Suppressor macrophage (primary cell): ENCODE data around the gene SCGB1A1.
A peak's percentile ranks its signal among the peaks of the same experiment; 100 is the strongest.

Source experiments
- DNase-seq, 4 experiments: peaks; one replicate each; pipeline ENCODE4 v3.0.0-alpha.2; 2020 to 2022

SCGB1A1 gene

DNA sequence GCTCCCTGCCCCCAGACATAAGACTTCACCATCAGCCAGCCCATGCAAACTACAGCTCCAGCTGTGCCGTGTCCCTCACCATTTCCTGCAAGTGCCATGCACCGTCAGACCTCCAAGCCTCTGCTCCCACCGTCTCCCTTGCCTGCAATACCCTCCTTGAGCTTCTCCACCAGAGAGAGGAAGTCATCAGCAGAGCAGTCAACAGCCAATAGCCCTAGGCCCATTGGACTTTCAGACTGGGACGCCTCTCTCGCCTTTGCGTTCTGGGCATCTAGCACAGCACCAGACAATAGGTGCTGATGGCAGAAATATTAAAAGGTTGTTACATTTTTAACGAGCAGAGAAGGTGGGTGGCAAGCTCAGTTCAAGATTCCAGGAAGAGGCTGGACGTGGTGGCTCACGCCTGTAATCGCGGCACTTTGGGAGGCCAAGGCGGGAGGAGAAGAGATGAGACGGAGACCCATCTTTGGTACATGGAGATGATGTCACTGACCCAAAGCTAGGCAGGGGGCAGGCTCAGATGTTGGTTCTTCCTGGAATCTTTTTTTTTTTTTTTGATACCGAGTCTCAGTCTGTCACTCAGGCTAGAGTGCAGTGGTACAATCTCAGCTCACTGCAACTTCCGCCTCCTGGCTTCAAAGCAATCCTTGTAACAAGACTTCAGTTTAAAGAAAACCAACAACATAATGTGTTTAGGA, 31.9 kb downstream of the SCGB1A1 start:
- DNase-seq: no peak

DNA sequence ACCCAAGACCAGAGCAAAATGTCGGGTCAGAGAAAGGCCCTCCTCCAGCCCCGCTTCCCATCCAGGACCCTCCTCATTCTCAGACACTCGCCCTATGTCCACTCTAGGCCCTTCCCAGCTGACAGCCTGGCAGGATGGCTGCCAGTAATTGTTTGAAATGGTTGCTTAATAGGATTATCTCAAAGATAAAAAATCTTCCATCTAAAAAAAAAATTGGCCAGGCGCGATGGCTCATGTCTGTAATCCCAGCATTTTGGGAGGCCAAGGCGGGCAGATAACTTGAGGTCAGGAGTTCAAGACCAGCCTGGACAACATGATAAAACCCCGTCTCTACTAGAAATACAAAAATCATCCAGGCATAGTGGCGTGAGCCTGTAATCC, 32.4 kb downstream of the SCGB1A1 start:
- DNase-seq: no peak

DNA sequence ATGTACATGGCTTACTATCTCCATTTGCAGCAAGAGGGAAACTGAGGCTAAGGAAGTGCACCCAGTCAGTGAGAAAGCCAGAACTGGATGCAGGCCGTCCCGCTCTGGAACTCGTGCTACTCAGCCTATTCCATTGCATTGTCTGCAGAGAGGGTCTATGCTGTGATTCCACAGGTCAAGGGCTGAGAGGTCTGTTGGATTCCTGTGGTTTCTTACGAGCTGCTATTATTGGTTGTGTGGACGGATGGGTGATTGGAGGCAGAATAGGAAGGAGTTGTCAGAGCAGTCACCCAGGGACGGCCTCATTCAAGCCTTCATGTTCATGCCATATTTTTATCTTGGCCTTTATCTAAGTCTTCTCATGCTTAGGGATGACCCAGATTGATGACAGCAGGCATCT, 33.4 kb downstream of the SCGB1A1 start:
- DNase-seq: no peak

DNA sequence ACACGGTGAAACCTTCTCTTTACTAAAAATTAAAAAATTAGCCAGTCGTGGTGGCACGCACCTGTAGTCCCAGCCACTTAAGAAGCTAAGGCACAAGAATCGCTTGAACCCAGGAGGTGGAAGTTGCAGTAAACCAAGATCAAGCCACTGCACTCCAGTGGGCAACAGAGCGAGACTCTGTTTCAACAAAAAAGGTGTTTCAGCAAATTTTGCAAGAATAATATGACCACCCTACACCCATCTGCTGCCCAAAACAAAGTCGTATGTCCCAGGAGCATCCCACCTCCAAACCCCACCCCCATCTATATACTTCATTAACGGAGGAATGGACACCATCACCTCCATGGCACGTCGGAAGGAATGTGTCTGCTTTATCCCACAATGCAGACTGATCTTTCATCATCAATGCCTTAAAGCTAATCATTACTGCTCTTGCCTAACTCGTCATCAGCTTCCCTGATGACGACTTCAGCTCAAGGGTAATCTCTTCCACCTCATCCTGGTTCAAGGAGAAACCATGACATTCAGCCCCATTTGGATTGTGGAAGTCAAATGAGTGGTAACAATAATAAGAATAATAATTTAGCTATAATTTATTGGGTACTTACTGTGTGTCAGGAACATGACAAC, 34.1 kb downstream of the SCGB1A1 start:
- no peak for DNase-seq

DNA sequence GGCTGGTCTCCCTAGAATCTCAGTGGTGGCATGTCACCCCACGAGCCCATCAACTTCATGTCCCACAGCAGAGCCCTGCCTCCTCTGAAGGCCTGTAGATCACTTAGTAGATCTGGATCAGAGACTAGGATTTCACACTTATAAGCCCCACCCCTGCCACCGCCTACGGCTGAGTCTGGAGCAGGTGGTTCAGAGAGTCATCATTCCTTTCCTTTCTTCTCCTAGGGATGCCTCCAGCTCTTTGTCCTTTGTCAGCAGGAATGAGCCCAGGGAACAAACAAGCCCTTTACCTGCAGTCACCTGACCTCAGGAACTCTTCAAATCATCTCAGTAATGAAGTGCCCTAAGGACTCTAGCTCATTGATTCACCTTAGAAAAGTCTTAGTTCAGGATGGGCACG, 37.8 kb downstream of the SCGB1A1 start:
- DNase-seq: peak in 2 of 4 experiments; percentile 26 to 29

DNA sequence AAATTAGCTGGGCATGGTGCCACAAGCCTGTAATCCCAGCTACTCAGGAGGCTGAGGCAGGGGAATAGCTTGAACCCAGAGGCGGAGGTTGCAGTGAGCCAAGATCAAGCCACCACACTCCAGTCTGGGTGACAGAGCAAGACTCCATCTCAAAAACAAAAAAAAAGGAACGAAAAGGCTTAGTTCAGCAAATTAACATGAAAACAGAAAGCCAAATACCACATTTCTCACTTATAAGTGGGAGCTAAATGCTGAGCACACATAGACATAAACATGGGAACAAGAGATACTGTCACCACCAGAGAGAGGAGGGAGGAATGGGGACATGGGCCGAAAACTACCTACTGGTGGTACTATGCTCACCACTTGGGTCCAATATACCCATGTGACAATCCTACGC, 38.6 kb downstream of the SCGB1A1 start:
- peak in 3 of 4 experiments; percentile 36 to 62 (median 55) for DNase-seq

DNA sequence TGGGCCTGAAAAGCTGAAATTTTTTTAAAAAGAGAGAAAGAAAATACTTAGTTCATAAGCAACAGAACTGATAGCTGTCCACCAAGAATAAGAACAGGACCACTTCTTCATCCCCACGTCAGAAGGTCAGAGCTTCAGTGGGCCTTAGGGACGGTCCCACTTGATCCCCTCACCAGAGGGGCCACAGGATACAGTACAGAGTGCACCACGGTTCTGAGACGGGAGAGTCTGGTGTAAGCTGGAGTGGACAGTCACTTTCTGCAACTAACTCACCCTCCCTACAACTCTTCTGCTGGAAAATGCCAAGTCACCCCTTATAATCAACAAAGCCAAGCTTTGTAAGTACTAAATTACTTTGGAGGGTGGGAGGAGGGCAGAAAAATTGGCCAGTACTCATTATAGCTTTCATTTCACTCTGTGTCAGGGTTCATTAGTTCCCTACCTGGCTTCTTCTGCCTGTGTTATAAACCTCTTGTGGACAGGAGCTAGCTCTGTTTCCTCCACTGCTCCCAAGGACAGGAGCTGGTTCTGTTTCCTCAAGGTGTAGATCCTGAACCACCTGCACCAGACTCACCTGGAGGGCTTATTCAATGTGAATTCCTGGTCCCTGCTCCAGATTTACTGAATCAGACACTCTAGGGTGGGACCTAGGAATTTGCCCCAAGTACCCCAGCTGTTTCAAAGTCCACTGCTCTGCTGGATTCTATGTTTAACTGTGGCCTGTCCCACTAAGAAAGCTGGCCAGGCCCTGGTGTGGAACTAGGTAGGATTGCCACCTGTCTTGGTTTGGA, 39.6 kb downstream of the SCGB1A1 start:
- no peak for DNase-seq

DNA sequence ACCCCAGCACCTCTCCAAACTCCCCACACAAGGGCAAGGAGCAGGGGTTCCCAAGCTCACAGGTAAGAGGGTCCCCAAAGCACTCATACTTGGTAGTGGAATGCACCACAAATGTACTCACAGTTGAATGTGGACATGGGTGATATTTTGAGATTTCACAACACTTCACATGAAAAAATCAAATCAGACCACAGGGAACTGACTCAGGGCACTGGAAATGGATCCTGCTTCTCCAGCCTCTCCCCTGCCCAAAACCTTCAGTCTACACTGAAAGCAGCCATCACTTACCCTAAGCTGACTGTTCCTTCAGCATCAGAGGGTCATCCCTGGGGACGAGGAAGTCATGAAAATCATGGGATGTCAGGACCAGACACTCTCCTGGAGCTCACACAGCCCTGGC, 40.2 kb downstream of the SCGB1A1 start:
- DNase-seq: peak in 3 of 4 experiments; percentile 23 to 51 (median 48)

DNA sequence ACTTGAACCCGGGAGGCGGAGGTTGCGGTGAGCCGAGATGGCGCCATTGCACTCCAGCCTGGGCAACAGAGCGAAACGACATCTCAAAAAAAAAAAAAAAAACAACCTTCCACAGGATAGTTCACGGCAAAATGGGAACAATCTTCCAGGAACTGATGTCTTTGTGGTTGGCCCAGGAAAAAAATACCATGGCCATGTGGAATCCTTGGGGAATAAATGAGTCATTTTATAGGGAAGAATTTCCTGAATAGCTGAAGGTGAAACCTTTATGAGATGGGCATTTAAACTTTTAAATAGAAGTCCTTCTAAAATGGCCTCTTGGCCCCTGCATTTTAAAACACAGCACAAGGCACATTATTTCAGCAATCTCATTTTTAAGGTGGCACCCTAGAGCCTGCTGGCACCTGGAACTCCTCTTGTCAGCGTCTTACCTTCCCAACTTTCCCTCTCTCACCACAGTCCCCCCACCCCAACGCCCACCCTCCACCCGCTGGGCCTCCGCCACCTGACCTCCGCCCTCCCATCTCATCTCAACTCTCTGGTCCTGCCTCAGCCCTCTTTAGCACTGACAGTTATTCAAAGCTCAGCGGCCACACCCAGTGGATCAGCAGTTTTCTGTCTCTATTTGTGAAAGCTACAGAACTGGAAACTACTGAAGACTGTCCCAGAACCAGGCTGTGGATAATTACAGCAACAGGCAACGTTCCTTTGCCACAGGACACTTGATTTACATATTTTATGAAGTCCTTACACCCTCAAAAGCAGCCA, 43.1 kb downstream of the SCGB1A1 start:
- peak in 2 of 4 experiments; percentile 26 to 39 for DNase-seq

DNA sequence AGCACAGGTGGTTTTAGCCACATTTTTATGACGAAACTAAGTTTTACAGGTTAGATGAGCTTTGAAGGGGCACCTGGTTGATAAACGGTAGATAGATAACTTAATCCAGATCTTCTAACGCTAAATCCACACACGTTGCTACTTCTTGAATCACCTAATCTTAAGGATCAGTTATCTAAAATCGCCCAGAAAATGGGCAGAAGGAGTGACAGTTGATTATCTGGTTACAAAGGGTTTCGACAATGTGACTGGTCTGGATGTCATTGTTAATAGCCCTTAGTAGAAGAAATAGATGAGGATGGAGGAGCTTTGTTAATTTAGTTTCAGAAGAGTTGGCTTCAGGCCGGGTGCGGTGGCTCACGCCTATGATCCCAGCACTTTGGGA, 43.7 kb downstream of the SCGB1A1 start:
- no peak for DNase-seq

DNA sequence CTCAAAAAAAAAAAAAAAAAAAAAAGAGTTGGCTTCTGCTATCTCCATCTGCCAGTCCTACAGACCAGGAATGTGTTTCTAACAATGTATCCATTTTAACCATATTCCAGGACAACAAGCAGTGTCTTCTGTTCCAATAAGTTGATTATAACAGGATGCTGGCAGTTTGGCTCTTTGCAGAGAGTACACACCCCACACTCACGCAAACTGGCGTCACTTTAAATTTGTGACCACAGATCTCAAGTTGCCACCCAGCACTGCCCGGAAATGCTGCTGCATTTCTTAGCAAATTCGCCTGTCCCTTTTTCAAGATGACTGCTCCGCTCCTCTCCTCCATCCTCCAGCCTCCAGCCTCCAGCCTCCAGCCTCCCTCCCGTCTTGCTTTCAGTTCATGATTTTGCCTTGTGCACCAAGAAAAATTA, 44.3 kb downstream of the SCGB1A1 start:
- peak in 3 of 4 experiments; percentile 40 to 48 (median 40) for DNase-seq

DNA sequence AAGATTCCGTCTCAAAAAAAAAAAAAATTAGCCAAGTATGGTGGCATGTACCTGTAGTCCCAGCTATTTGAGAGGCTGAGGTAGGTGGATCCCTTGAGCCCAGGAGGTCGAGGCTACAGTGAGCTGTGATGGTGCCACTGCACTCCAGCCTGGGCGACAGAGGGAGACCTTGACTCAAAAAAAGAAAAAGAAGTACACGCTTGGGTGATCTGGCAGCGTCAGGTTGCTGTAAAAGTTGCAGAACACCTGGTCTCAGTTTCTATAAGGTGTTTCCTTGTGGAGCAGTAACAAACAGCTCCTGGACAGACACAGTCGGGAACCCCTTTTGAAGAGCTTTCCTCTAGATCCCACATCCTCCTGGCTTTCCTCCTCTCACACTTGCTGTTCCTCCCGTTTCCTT, 45.8 kb downstream of the SCGB1A1 start:
- no peak for DNase-seq

DNA sequence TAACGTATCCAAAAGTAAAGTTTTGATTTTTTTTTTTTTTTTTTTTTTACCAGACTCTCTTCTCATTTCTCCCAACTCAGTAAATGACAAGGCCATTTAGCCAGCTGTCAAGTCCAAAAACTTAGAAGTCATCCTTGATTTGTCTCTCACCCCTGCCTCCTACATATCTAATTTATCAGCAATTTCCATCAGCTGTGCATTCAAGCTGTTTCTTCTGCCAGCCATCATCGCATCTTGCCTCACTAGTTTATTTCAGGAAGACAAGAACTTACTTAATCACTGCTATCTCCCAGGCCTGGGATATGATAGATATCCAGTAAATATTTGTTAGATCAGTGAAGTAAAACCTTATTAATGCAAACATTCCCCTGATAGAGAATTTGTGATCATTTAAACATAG, 47.6 kb downstream of the SCGB1A1 start:
- no peak for DNase-seq

DNA sequence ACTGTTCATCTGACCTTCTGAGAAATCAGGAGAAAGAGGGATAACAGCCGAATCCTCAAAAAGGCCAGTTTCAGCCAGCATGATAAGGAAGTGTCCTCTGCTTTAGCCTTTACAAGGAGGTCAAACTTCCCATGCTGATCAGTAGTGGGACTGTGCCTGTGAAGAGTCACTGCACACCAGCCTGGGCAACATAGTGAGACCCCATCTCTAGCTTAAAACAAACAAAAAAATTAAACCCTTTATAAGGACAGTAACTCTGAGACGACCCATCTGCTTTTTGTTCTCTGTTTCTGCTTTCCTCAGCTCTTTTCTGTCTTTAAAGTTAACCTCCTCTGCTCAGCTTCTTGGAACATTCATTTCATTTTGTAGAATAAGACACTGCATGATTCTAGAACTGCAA, 49.7 kb downstream of the SCGB1A1 start:
- DNase-seq: no peak

DNA sequence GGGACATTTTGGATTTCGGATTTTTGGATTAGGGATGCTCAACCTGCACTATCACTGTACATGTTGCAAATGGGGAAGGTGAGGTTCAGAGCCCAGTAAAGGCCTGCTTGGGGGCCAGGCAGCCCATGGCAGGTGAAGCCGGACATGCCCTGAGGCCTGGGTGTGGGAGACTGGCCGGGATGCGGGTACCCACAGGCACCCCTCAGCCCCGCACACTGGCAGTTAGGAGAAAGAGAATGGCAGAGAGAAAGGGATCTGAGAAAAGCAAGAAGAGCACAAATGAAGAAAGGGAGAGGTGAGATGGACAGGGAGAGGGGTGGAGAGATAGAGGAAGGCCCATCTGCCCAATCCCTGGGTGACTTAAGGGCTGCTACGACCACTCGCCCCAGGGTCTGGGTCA, 52.8 kb downstream of the SCGB1A1 start:
- DNase-seq: no peak

DNA sequence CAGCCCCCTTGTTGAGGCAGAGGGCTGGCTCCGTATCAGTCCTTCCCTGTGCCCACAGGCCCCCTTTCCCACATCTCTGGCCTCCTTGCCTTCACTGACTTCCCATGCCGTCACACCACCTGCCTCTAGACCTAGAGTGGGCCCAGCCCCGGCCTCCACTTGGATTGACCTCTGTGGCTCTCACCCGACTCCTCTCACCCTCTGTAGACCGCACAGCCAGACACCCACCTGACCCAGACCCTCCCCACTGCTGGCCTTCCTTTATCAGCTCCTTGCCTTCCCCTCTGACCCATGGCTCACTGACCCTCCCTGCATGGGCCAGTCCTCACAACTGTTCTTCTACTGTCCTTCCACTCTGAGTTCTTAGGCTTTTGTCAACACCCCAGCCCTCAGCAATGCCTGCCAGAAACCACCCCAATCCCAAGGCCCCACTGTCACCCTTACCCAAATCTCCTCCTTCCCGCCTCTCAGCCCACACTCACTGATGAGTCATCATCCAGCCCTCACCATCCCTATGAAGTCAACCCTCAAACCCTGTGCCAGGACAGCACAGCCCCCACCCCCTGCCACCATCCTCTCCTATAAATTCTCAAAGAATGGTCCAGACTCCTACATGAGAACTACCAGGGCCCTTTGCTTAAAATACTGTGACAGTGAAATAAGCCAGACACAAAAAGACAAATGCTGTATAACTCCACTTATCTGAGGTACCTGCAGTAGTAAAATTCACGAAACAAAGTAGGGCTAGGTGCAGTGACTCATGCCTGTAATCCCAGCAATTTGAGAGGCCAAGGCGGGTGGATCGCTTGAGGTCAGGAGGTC, 53.4 kb downstream of the SCGB1A1 start:
- DNase-seq: peak in 3 of 4 experiments; percentile 32 to 42 (median 39)
